Endothelial cell (in vitro differentiated cells): Measurements from ENCODE around the gene ITGA2. TPM values are rescaled to one million over a fixed set of nuclear protein-coding genes. Genes with fewer than 3 reads are reported as not detected.
"Not testable (repeated sequence)": the region's sequence is repeated elsewhere in the genome, so short reads cannot be mapped to it uniquely, and the experiment has no call there.

Source experiments
- DNase-seq: peaks from one replicate; pipeline ENCODE4 v3.0.0; 2021; ENCODE audit warnings: low spot score
- H3K27ac Mint-ChIP-seq: one replicate; pipeline ENCODE4 v1.8.0; 2021; ENCODE audit warnings: mixed read lengths, inconsistent platforms; ENCODE audit not compliant: unreplicated experiment
- H3K27me3 Mint-ChIP-seq: one replicate; pipeline ENCODE4 v1.8.0; 2021; ENCODE audit warnings: mild to moderate bottlenecking, moderate library complexity, mixed read lengths, inconsistent platforms; ENCODE audit not compliant: unreplicated experiment
- H3K36me3 Mint-ChIP-seq: one replicate; pipeline ENCODE4 v1.8.0; 2021; ENCODE audit warnings: mild to moderate bottlenecking, low read depth, mixed read lengths, inconsistent platforms; ENCODE audit not compliant: unreplicated experiment
- H3K4me1 Mint-ChIP-seq: one replicate; pipeline ENCODE4 v1.8.0; 2021; ENCODE audit warnings: mild to moderate bottlenecking, mixed read lengths, inconsistent platforms; ENCODE audit not compliant: unreplicated experiment
- H3K4me3 Mint-ChIP-seq: one replicate; pipeline ENCODE4 v1.8.0; 2021; ENCODE audit warnings: mild to moderate bottlenecking, mixed read lengths, inconsistent platforms; ENCODE audit not compliant: unreplicated experiment
- H3K9me3 Mint-ChIP-seq: one replicate; pipeline ENCODE4 v1.8.0; 2021; ENCODE audit warnings: mixed read lengths, inconsistent platforms; ENCODE audit not compliant: unreplicated experiment
- CTCF ChIP-seq: fragments of 200-600 bp; sonication (generic); IDR thresholded peaks from one replicate; pipeline ENCODE4 v1.5.0; 2021; ENCODE audit warnings: antibody characterized with exemption; ENCODE audit not compliant: unreplicated experiment
- total RNA-seq: library from RNA; stranded (reverse); fragmentation: NEBNext Ultra II Directional; extraction: Animal tissue kit (Norgen Biotek cat#: 25700); gene quantifications from one replicate; pipeline ENCODE4 v1.2.1, GENCODE V29; 2021; ENCODE audit not compliant: unreplicated experiment

ITGA2 gene
- total RNA-seq, 1 donor from 2014 or later, result 15.1 TPM

DNA sequence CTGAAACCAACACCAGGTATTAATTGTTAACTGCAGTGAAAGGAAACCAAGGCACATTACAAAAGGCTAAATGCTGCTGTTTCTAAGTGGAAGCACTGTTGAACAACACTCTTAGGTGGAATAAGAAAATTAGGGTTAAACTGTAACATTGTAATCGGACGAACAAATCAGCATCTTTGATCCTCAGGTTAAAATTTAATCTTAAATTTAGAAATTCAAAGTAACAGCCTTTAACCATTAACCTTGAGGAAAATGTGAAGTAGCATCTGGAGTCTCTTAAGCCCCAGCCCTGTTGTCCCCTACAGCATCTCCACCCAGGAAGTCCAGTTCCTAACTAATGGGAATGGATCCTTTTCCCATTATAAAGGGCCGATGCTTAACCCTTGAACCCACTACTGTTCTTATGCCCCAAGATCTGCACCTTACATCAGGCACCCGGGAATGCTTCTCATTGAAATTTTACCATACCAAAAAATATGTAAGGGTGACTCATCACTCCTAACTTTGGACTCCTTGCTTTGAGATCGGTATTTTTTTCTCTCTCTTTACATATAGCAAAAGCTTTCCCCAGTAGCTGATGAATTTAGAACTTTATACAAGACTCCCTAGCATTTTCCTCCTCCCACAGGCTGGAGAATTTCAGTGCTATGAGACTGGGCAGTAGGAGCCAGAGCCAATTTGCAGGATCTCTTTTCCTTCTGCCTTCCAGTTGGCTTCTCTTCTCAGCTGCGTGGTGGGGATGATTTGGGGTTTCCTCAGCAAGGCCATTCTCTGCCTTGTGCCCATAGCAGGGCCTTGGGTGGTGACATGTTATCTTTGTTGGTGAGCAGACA, 32.0 kb upstream of the ITGA2 start:
- Mint-ChIP-seq H3K27me3 (no peaks in the 10 kb centered on the region), H3K27ac (no peak overlapping the region), H3K4me3 (no peak overlapping the region), H3K36me3 (no peaks in the 10 kb centered on the region), H3K9me3 (no peaks in the 10 kb centered on the region), H3K4me1 (no peaks in the 10 kb centered on the region)
- TF ChIP-seq CTCF, result no peak
- no peak for DNase-seq

DNA sequence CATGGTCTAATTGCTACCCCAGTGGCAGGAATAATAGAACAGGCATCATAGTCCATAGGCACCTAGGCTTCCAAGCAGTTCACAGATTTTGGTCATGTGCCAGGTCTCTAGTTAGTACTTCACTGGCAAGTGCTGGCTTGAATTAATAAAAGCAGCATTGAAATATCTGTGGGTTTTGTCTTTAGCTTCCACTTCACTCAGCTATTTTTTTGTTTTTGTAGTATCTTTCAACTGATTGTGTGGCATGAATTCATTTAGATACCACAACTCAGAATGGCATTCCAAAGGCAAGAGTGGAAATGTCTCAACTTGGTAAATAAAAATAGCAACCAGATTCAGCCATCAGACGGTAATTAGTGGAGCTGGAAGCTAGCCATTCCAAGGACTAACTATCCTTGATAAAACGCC, 27.9 kb upstream of the ITGA2 start:
- Mint-ChIP-seq H3K27me3 (peaks cover 1% of the 10 kb centered on the region), H3K36me3 (no peaks in the 10 kb centered on the region), H3K4me3 (no peak overlapping the region), H3K27ac (no peak overlapping the region), H3K4me1 (peaks cover 2% of the 10 kb centered on the region), H3K9me3 (no peaks in the 10 kb centered on the region)
- no peak for TF ChIP-seq CTCF
- no peak for DNase-seq

DNA sequence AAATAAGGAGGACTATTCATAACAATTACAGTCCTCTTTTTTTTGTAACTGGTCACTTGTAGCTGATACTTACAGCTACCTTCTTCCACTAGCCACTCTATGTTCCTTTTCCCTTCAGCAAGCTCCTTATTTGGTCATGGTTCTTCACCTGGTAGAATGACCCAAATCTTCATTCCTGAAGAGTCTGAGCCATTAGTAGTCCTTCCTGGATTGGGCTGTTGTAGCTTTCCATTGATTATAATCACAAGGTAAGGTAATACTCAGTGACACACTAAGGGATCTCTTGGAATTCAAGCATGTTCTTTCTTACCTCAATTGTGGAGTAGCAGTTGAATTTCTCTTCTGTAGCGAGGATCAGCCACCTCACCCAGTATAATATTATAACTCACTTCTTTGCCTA, 25.5 kb upstream of the ITGA2 start:
- TF ChIP-seq CTCF, result no peak
- Mint-ChIP-seq H3K4me1 (peaks cover 2% of the 10 kb centered on the region), H3K27me3 (peaks cover 1% of the 10 kb centered on the region), H3K36me3 (no peaks in the 10 kb centered on the region), H3K4me3 (no peak overlapping the region), H3K27ac (no peak overlapping the region), H3K9me3 (no peaks in the 10 kb centered on the region)
- no peak for DNase-seq

- no peak for DNase-seq
- no peak for TF ChIP-seq CTCF
- H3K27ac Mint-ChIP-seq, result no peak overlapping the region
- peaks cover 2% of the 10 kb centered on the region for H3K4me1 Mint-ChIP-seq
- peaks cover 1% of the 10 kb centered on the region for H3K27me3 Mint-ChIP-seq
- H3K9me3 Mint-ChIP-seq, result no peaks in the 10 kb centered on the region
- no peaks in the 10 kb centered on the region for H3K36me3 Mint-ChIP-seq
- H3K4me3 Mint-ChIP-seq, result no peak overlapping the region
These were observed 25.0 kb upstream of the ITGA2 start for GRCh38 chr5:52964138-52964537.

DNA sequence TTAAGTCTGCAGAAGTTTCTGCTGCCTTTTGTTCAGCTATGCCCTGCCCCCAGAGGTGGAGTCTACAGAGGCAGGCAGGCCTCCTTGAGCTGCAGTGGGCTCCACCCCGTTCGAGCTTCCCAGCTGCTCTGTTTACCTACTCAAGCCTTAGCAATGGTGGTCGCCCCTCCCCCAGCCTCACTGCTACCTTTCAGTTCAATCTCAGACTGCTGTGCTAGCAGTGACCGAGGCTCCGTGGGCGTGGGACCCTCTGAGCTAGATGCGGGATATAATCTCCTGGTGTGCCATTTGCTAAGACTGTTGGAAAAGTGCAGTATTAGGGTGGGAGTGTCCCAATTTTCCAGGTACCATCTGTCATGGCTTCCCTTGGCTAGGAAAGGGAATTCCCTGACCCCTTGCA, 13.0 kb upstream of the ITGA2 start:
- H3K27me3 Mint-ChIP-seq, H3K27ac Mint-ChIP-seq, H3K9me3 Mint-ChIP-seq, DNase-seq, H3K36me3 Mint-ChIP-seq, H3K4me1 Mint-ChIP-seq, H3K4me3 Mint-ChIP-seq: not testable (repeated sequence)
